Adipocyte (in vitro differentiated cells): ENCODE results near the gene ENC1.

Experiments
- DNase-seq: peaks from one replicate; pipeline ENCODE4 v3.0.0-alpha.2; 2015; ENCODE audit warnings: low read depth
- H3K27me3 ChIP-seq: replicated peaks from 2 replicates; pipeline ENCODE4 v1.7.0; 2013; ENCODE audit warnings: mild to moderate bottlenecking, low read length, moderate library complexity; ENCODE audit not compliant: control insufficient read depth, insufficient read depth
- H3K36me3 ChIP-seq: 2 replicates; pipeline ENCODE4 v1.7.0; 2013; ENCODE audit warnings: low read length, mild to moderate bottlenecking, moderate library complexity; ENCODE audit not compliant: control insufficient read depth, insufficient read depth, severe bottlenecking
- H3K4me1 ChIP-seq: 2 replicates; pipeline ENCODE4 v1.7.0; 2013; ENCODE audit warnings: mild to moderate bottlenecking, low read length, moderate library complexity; ENCODE audit not compliant: control insufficient read depth, insufficient read depth
- H3K4me3 ChIP-seq: 2 replicates; pipeline ENCODE4 v1.7.0; 2013; ENCODE audit warnings: mild to moderate bottlenecking, low read length, moderate library complexity
- H3K9ac ChIP-seq: 2 replicates; pipeline ENCODE4 v1.7.0; 2013; ENCODE audit warnings: mild to moderate bottlenecking, low read length, moderate library complexity
- H3K9me3 ChIP-seq: 2 replicates; pipeline ENCODE4 v1.7.0; 2013; ENCODE audit warnings: mild to moderate bottlenecking, low read length, moderate library complexity; ENCODE audit not compliant: control insufficient read depth

ENC1 gene

GRCh38 chr5:74653991-74654390 lies 13.5 kb upstream of the ENC1 start:
- H3K27me3 ChIP-seq: no peaks in the 10 kb centered on the region
- H3K9ac ChIP-seq: no peak overlapping the region

DNA sequence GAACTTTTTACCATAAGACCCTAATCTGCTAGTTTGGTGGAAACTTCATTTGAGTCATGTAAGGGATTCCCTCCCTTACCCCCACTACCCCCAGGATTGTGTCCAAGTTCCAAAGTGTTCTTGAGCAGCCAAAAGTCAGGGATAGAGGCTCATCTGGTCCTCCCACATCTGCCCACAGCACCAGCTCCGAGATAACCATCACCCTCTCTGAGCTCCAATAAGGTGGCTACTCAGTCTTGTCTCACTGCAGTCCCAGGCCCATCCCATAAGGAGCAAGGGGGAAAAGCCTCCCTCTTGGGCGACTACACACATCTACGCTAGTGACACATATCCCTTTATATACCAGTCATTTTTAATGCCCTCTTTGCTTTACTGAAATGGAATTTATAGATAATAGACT lies 12.0 kb upstream of the ENC1 start:
- Histone ChIP-seq H3K36me3 (no peaks in the 10 kb centered on the region), H3K27me3 (no peaks in the 10 kb centered on the region), H3K4me3 (no peak overlapping the region), H3K9me3 (no peaks in the 10 kb centered on the region), H3K9ac (no peak overlapping the region), H3K4me1 (peaks cover 20% of the 10 kb centered on the region)
- no peak for DNase-seq

More at GRCh38 chr5:74653991-74654390, 13.5 kb upstream of the ENC1 start:
- Histone ChIP-seq H3K4me3 (no peak overlapping the region), H3K36me3 (no peaks in the 10 kb centered on the region), H3K9me3 (no peaks in the 10 kb centered on the region), H3K4me1 (peaks cover 13% of the 10 kb centered on the region)
- DNase-seq: no peak

GRCh38 chr5:74651710-74652109 lies 11.2 kb upstream of the ENC1 start:
- no peaks in the 10 kb centered on the region for H3K27me3 ChIP-seq
- no peak for DNase-seq
- H3K36me3 ChIP-seq: no peaks in the 10 kb centered on the region
- H3K9me3 ChIP-seq: no peaks in the 10 kb centered on the region
- no peak overlapping the region for H3K9ac ChIP-seq
- H3K4me3 ChIP-seq: no peak overlapping the region
- peaks cover 26% of the 10 kb centered on the region for H3K4me1 ChIP-seq

DNA sequence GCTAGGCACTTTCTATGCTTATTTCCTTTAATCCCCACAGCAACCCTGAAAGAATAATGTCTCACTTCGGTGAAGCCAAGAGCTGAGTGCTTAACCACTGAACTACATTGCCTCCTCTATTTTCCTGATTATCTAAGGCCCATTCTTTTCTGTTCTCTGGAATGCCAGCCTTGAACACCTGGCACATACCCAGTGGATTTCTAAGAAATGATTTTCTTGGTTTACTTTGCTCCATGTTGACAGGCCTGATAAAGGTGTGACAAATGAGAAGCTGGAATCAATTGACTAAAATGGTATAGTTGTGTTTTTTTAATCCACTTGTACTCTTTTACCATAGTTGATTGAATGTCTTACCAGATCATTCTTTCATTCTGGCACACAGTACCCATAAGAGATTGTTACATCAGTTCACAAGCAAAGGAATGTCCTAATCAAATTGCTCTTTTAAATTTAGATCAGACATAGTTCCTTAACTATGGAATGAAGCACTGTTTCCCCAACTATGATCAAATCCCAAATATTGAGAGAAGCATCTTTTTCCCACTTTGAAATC lies 9.0 kb upstream of the ENC1 start:
- peaks cover 39% of the 10 kb centered on the region for H3K4me1 ChIP-seq
- H3K36me3 ChIP-seq: no peaks in the 10 kb centered on the region
- no peak overlapping the region for H3K4me3 ChIP-seq
- no peaks in the 10 kb centered on the region for H3K27me3 ChIP-seq
- no peak for DNase-seq
- no peaks in the 10 kb centered on the region for H3K9me3 ChIP-seq
- H3K9ac ChIP-seq: peak overlapping the region; percentile 32

- peak overlapping the region; percentile 32 for H3K9ac ChIP-seq
- no peaks in the 10 kb centered on the region for H3K9me3 ChIP-seq
- peaks cover 40% of the 10 kb centered on the region for H3K4me1 ChIP-seq
- H3K27me3 ChIP-seq: no peaks in the 10 kb centered on the region
- peak; percentile 80 for DNase-seq
- H3K4me3 ChIP-seq: no peak overlapping the region
- H3K36me3 ChIP-seq: no peaks in the 10 kb centered on the region
These were observed 8.3 kb upstream of the ENC1 start for GRCh38 chr5:74648835-74649293.

DNA sequence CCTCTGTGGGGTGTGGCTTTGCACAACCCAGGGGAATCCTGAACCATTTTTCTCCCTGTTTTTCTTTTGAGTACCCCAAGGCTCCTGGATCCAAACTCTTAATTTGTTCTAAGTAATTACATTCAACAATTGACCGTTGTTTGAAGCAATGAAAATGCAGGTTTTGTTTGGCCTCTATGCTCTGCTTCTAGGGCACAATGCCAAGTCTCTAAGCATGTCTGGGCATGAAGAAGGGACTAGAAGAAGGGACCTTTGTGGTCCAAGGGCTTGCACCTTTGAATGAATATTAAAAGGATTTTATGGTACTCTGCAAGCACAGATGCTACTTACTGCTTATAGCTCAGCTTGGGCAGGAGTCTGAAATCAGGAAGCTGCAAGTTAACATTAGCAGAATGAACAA lies 6.6 kb upstream of the ENC1 start:
- H3K9me3 ChIP-seq: no peaks in the 10 kb centered on the region

GRCh38 chr5:74643111-74643562 lies 2.6 kb upstream of the ENC1 start:
- Histone ChIP-seq H3K36me3 (no peaks in the 10 kb centered on the region), H3K4me1 (peaks cover 57% of the 10 kb centered on the region), H3K9ac (peak overlapping the region; percentile 91), H3K4me3 (peak overlapping the region; percentile 35), H3K9me3 (no peaks in the 10 kb centered on the region), H3K27me3 (no peaks in the 10 kb centered on the region)
- peak; percentile 88 for DNase-seq

More for the DNA sequence above, 6.6 kb upstream of the ENC1 start:
- Histone ChIP-seq H3K4me3 (no peak overlapping the region), H3K4me1 (peaks cover 58% of the 10 kb centered on the region), H3K27me3 (no peaks in the 10 kb centered on the region), H3K36me3 (no peaks in the 10 kb centered on the region), H3K9ac (no peak overlapping the region)
- DNase-seq: no peak

DNA sequence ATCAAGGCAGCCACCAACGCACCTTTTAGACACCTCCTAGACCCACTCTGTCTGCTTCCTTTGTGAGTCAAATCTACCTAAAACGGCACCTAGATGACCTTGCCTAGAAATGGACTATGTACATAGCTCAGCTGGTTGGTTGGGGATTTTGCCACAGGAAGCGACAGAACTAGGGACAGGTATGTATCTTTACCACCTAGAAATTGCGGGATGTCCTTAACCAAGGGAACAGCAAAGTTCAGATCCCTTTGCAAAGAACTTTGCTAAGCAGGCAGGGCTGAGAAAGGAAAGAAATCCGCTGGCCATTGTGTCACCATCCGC lies 2.0 kb upstream of the ENC1 start:
- Histone ChIP-seq H3K4me3 (peak overlapping the region; percentile 35), H3K36me3 (no peaks in the 10 kb centered on the region), H3K27me3 (no peaks in the 10 kb centered on the region), H3K4me1 (peaks cover 63% of the 10 kb centered on the region), H3K9me3 (no peaks in the 10 kb centered on the region), H3K9ac (peak overlapping the region; percentile 91)
- DNase-seq: no peak

DNA sequence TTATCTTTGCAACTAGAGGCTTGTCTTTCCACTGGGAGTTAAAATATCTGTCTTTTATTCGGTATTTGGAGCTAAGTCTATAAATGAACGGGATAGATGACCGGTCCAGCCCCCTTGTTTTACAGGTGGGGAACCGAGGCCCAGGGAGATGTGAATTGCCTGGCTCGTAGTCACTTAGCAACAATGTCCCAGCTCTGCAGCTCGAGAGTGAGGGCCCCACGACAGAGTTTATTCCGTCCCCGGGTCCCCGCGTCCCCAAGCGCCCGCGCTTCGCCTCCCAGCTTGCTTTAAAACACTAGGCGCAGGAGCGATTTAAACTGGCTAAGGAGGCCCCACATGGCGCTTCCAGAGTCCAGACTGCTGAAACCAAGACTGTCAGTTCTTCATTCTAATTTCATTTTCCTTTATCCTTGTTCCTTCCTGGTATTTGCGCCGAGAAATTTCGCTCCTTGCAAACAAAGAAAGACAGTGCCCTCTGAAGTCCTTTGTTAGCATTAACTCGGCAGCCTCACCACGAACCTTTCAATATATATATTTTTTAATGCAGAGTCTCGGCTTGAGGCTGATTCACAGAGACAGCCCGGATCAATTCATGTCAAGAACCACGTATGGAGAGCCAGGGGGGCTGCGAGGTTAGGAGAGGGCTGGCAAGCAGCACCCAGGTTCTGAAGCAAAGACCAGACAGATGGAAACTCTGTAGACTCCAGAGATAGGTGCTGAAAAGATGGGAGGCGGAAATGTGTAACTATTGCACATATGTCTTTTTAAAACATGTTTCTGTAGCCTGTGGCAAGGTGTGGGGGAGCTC lies 1.4 kb upstream of the ENC1 start:
- Histone ChIP-seq H3K9ac (peak overlapping the region; percentile 91), H3K9me3 (no peaks in the 10 kb centered on the region), H3K4me1 (peaks cover 62% of the 10 kb centered on the region), H3K36me3 (no peaks in the 10 kb centered on the region), H3K4me3 (peak overlapping the region; percentile 88), H3K27me3 (no peaks in the 10 kb centered on the region)
- DNase-seq: peak; percentile 92

DNA sequence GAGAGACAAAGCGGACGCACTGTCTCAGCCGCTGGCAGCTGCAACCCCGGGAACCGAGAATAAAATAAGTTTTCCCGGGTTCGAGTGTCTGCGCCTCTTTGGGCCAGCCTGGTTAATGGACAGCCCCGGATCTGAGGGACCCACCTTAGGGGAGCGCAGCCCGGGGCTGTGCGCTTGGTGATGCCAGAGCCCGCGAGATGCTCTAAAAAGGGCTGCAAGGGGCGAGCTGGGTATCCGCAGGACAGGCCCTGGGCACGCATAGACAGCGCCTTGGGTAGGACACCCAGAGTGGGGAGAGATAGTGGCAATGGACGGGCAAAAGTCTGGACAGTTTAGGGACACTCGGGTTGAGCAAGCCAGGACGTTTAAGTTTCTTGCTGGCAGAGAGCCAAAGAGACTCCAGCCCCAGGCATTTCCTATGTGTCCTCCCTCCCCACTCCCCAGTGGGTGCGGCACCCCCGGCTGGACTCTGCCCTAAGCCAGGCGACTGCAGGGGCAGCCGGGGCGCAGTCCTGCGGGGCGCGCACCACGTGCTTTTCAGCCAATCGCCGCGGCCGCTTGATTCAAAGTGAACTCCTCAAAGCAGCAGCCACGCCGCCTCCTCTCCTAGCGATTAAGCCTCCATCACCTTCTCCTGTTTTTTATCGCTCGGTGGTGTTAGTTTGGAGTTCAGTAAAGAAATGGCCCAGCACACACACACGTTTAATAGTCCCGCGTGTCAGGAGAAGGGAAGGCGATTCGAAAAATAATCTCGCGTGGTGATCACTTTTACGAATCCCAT lies 616 bp upstream of the ENC1 start:
- peaks cover under 1% of the 10 kb centered on the region for H3K36me3 ChIP-seq
- peak overlapping the region; percentile 88 for H3K4me3 ChIP-seq
- peak overlapping the region; percentile 91 for H3K9ac ChIP-seq
- peak; percentile 89 for DNase-seq
- H3K27me3 ChIP-seq: no peaks in the 10 kb centered on the region
- no peaks in the 10 kb centered on the region for H3K9me3 ChIP-seq
- H3K4me1 ChIP-seq: peaks cover 55% of the 10 kb centered on the region

DNA sequence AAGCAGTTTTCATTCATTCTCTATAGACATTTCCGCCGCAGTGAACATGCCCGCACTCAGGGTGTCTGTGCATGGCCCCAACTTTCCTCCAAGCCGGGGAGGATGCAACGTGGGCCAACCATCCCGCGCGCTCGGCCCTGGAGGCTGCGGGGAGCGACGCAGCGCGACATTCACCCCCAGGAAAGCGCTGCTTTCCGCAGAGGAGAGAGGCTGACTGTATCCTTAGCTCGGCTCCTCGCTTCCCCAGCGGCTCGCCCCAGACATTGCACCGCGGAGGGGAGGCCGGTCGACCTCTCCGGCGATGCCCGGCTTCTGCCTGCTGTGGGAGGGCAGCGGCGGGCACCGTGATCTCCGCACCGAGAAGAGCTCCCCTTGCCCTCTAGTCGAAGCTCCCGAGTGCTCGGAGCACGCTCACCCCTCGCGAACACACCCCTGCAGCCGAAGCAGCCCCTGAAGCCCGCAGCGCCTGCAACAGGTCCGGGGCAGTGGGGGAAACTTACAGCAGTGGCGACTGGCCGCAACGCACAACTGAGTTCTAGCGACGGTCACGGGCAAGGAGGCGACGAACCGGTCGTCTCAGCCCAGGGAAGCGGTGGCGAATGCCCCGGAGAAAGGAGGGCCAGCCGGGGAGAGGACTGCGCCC lies 600 bp downstream of the ENC1 start:
- Histone ChIP-seq H3K9ac (peak overlapping the region; percentile 91), H3K4me1 (peaks cover 48% of the 10 kb centered on the region), H3K36me3 (peaks cover 13% of the 10 kb centered on the region), H3K9me3 (no peaks in the 10 kb centered on the region), H3K4me3 (peak overlapping the region; percentile 88), H3K27me3 (no peaks in the 10 kb centered on the region)
- DNase-seq: peak; percentile 76
